Measurements from ENCODE around the gene ARFRP1.
"Not testable (repeated sequence)": the region's sequence is repeated elsewhere in the genome, so short reads cannot be mapped to it uniquely, and the experiment has no call there.

The ARFRP1 gene

DNA sequence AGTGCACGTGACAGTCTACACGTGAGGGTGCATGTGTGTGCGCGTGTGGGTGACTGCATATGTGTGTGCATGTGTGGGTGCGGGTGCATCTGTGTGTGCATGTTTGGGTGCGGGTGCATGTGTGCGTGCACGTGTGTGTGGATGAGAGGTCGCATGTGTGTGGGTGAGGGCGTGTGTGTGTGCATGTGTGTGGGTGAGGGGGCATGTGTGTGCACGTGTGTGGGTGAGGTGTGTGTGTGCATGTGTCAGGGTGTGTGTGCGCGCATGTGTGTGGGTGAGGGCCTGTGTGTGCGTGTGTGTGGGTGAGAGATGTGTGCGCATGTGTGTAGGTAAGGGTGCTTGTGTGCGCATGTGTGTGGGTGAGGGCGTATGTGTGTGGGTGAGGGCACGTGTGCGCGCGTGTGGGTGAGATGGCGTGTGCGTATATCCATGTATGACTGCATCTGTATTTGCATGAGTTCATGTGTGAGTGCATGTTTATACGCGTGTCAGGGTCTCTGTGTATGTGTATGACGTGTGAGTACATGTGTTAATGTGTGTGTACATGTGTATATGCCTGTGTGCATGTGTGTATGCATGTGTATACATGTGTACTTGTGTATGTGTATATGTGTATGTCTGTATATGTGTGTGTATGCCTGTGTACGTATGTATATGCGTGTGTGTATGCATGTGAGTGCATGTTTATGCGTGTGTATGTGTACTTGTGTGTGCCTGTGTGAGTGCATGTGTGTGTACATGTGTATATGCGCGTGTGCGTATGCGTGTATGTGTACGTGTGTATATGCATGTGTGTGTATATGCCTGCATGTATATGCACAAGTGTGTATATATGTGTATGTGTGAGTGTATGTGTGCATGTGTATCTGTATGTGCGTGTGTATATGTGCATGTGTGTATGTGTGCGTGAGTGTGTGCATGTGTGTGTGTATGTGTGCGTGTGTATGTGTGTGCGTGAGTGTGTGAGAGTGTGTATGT, 24.6 kb upstream of the ARFRP1 start:
- DNase-seq (ENCODE audit: low read depth), result no peak
- no peak overlapping the region for H3K4me3 ChIP-seq (ENCODE audit: low read depth, low read length)
- TF ChIP-seq, protein P1, sequence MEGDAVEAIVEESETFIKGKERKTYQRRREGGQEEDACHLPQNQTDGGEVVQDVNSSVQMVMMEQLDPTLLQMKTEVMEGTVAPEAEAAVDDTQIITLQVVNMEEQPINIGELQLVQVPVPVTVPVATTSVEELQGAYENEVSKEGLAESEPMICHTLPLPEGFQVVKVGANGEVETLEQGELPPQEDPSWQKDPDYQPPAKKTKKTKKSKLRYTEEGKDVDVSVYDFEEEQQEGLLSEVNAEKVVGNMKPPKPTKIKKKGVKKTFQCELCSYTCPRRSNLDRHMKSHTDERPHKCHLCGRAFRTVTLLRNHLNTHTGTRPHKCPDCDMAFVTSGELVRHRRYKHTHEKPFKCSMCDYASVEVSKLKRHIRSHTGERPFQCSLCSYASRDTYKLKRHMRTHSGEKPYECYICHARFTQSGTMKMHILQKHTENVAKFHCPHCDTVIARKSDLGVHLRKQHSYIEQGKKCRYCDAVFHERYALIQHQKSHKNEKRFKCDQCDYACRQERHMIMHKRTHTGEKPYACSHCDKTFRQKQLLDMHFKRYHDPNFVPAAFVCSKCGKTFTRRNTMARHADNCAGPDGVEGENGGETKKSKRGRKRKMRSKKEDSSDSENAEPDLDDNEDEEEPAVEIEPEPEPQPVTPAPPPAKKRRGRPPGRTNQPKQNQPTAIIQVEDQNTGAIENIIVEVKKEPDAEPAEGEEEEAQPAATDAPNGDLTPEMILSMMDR (IDR thresholded peaks at IDR 0.05; ENCODE audit: insufficient read depth, low read depth, low read length, missing control alignments), result no peak

DNA sequence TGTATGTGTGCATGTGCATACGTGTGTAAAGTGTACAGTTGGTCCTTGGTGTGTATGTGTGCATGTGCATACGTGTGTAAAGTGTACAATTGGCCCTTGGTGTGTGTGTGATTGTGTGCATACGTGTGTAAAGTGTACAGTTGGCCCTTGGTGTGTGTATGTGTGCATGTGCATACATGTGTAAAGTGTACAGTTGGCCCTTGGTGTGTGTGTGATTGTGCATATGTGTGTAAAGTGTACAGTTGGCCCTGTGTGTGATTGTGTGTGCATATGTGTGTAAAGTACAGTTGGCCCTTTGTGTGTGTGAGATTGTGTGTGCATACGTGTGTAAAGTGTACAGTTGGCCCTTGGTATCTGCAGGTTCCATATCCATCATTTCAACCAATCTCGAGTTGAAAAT, 23.6 kb upstream of the ARFRP1 start:
- TF ChIP-seq, protein P1 (IDR thresholded peaks at IDR 0.05; ENCODE audit: insufficient read depth, low read depth, low read length, missing control alignments), result no peak
- DNase-seq (ENCODE audit: low read depth), result no peak
- no peak overlapping the region for H3K4me3 ChIP-seq (ENCODE audit: low read depth, low read length)

GRCh38 chr20:63730189-63730733, 22.5 kb upstream of the ARFRP1 start:
- H3K4me3 ChIP-seq (ENCODE audit: low read depth, low read length); DNase-seq (ENCODE audit: low read depth): not testable (repeated sequence)

- not testable (repeated sequence) for H3K4me3 ChIP-seq (ENCODE audit: low read depth, low read length); DNase-seq (ENCODE audit: low read depth)
These were observed 15.3 kb upstream of the ARFRP1 start for GRCh38 chr20:63722967-63723622.

GRCh38 chr20:63718996-63719395, 11.2 kb upstream of the ARFRP1 start:
- TF ChIP-seq, protein P1 (IDR thresholded peaks at IDR 0.05; ENCODE audit: insufficient read depth, low read depth, low read length, missing control alignments), result no peak
- no peak for DNase-seq (ENCODE audit: low read depth)
- no peak overlapping the region for H3K4me3 ChIP-seq (ENCODE audit: low read depth, low read length)

DNA sequence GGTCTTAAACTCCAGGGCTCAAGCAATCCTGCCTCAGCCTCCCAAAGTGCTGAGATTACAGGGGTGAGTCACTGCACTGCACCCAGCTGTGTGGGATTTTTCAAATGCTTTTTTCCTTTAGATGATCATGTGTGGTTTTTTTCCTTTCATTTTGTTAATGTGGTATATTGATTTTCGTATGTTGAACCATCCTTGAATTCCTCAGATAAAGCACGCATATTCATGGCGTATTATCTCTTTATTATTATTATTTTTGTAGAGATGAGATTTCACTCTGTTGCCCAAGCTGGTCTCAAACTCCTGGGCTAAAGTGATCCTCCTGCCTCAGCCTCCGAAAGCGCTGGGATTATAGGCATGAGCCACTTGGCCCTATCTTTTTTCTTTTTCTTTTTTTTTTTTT, 7.1 kb upstream of the ARFRP1 start:
- TF ChIP-seq, protein P1 (IDR thresholded peaks at IDR 0.05; ENCODE audit: insufficient read depth, low read depth, low read length, missing control alignments), result no peak
- no peak overlapping the region for H3K4me3 ChIP-seq (ENCODE audit: low read depth, low read length)
- no peak for DNase-seq (ENCODE audit: low read depth)

DNA sequence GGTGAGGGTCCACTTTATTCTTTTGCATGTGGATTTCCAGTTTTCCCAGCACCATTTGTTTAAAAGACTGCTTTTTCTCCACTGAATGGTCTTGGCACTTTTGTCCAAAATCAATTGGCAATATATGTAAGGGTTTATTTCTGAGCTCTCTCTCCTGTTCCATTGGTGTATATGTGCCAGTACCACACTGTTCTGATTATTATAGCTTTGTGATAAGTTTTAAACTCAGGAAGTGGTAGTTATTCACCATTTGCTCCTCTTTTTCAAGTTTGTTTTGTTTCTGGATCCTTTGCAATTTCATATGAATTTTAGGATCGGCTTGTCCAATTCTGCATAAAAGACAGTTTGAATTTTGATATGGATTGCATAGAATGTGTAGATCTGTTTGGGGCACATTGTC, 4.4 kb upstream of the ARFRP1 start:
- DNase-seq (ENCODE audit: low read depth), result no peak
- no peak overlapping the region for H3K4me3 ChIP-seq (ENCODE audit: low read depth, low read length)
- TF ChIP-seq, protein P1 (IDR thresholded peaks at IDR 0.05; ENCODE audit: insufficient read depth, low read depth, low read length, missing control alignments), result no peak

Measured in GM12865 (cell line).